Adrenal gland (tissue), 5 donors: ENCODE measurements around the gene ITPR1.

Experiments used
- POLR2A ChIP-seq, 2 donors: fragments of 450-650 bp; IDR thresholded peaks; one replicate each; pipeline ENCODE4 v1.6.1; 2017; ENCODE audit warnings: antibody characterized with exemption in 2 of 2, mild to moderate bottlenecking in 2 of 2, moderate library complexity in 1 of 2
- TF ChIP-seq, protein P1 (sequence below), 6 experiments: fragments of 450-650 bp in 4 of 6; fragments of 200-600 bp in 2 of 6; sonication (generic) in 1 of 6; IDR thresholded peaks; 1 replicate in 5 of 6; 2 replicates in 1 of 6; pipeline versions ENCODE4 v1.5.1 to v1.8.0; 2016 to 2021; ENCODE audit warnings: antibody characterized with exemption in 6 of 6, mild to moderate bottlenecking in 2 of 6, moderate library complexity in 1 of 6
- donor health status: DM: no; HTN: no; CAD: no.

DNA sequence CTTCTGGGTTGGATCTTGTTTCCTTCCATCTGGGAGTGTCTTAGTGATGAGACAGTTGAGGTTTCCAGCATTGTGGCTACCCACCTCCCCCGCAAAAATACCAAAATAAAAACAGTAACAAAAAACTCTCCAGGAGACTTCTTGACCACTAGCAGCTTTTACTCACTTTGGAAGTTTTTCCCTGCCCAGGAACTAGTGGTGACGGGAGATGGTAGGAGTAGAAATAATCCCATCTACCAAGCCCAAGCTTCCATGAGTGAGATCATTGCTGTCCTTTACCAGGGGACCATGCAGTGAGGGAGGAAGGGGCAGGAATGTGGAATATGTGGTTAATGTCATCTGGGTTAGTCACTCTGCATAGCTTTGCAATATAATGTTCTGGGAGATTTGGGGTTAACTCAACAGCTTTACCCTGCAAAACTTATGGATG is 187.7 kb downstream of the ITPR1 start:
- TF ChIP-seq POLR2A (IDR thresholded peaks at IDR 0.05): no peak
- TF ChIP-seq, protein P1, sequence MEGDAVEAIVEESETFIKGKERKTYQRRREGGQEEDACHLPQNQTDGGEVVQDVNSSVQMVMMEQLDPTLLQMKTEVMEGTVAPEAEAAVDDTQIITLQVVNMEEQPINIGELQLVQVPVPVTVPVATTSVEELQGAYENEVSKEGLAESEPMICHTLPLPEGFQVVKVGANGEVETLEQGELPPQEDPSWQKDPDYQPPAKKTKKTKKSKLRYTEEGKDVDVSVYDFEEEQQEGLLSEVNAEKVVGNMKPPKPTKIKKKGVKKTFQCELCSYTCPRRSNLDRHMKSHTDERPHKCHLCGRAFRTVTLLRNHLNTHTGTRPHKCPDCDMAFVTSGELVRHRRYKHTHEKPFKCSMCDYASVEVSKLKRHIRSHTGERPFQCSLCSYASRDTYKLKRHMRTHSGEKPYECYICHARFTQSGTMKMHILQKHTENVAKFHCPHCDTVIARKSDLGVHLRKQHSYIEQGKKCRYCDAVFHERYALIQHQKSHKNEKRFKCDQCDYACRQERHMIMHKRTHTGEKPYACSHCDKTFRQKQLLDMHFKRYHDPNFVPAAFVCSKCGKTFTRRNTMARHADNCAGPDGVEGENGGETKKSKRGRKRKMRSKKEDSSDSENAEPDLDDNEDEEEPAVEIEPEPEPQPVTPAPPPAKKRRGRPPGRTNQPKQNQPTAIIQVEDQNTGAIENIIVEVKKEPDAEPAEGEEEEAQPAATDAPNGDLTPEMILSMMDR (IDR thresholded peaks at IDR 0.05): no peak
